ENCODE data around the gene TBCE.
"Not testable (repeated sequence)": the region's sequence is repeated elsewhere in the genome, so short reads cannot be mapped to it uniquely, and the experiment has no call there.

TBCE gene

DNA sequence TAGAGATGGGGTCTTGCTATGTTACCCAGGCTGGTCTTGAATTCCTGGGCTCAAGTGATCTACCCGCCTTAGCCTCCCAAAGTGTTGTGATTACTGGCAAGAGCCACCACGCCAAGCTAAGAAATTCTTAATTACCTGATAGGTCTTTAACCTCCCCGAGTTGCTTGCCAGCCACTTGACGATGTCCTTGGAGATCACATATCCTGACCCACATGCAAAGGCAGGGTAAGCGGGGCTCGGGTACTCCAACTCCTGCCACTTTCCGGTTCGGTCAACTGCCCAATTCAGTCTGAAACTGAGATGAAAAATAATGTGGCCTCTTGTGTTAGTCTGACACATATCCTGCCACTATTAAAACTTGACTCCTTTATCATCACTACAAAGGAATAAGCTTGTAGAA is 86.8 kb downstream of the TBCE start:
- no peaks in the 10 kb centered on the region for H3F3A ChIP-seq (ENCODE audit: insufficient read depth)
- no peaks in the 10 kb centered on the region for H4K20me1 ChIP-seq (ENCODE audit: low read depth, low read length)
- H3K9me3 ChIP-seq (ENCODE audit: insufficient read depth, low read length), result no peaks in the 10 kb centered on the region
- H2AFZ ChIP-seq (ENCODE audit: low read depth, low read length, severe bottlenecking), result no peak overlapping the region
- no peak overlapping the region for H3K27ac ChIP-seq (ENCODE audit: low read depth, low read length)
- no peak overlapping the region for H3K9ac ChIP-seq (ENCODE audit: low read length)
- TF ChIP-seq, protein P1, sequence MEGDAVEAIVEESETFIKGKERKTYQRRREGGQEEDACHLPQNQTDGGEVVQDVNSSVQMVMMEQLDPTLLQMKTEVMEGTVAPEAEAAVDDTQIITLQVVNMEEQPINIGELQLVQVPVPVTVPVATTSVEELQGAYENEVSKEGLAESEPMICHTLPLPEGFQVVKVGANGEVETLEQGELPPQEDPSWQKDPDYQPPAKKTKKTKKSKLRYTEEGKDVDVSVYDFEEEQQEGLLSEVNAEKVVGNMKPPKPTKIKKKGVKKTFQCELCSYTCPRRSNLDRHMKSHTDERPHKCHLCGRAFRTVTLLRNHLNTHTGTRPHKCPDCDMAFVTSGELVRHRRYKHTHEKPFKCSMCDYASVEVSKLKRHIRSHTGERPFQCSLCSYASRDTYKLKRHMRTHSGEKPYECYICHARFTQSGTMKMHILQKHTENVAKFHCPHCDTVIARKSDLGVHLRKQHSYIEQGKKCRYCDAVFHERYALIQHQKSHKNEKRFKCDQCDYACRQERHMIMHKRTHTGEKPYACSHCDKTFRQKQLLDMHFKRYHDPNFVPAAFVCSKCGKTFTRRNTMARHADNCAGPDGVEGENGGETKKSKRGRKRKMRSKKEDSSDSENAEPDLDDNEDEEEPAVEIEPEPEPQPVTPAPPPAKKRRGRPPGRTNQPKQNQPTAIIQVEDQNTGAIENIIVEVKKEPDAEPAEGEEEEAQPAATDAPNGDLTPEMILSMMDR (IDR thresholded peaks at IDR 0.05; ENCODE audit: insufficient read depth, low read length, poor library complexity, severe bottlenecking), result no peak
- TF ChIP-seq EZH2phosphoT487 (conservative IDR thresholded peaks at IDR 0.05; ENCODE audit: low read length), result no peak
- no peaks in the 10 kb centered on the region for H3K27me3 ChIP-seq (ENCODE audit: low read length)
- H3K4me2 ChIP-seq (ENCODE audit: low read depth, low read length, poor library complexity, severe bottlenecking), result no peak overlapping the region
- H3K36me3 ChIP-seq (ENCODE audit: low read length), result peaks cover 3% of the 10 kb centered on the region; the same call in 1 of the 2 replicates
- no peaks in the 10 kb centered on the region for H3K9me2 ChIP-seq (replicated peaks; ENCODE audit: insufficient read depth, low read length)
- no peaks in the 10 kb centered on the region for H3K79me2 ChIP-seq (ENCODE audit: insufficient read depth, low read length)
- no peak overlapping the region for H3K4me3 ChIP-seq (ENCODE audit: insufficient read depth, low read length, poor library complexity, severe bottlenecking)

DNA sequence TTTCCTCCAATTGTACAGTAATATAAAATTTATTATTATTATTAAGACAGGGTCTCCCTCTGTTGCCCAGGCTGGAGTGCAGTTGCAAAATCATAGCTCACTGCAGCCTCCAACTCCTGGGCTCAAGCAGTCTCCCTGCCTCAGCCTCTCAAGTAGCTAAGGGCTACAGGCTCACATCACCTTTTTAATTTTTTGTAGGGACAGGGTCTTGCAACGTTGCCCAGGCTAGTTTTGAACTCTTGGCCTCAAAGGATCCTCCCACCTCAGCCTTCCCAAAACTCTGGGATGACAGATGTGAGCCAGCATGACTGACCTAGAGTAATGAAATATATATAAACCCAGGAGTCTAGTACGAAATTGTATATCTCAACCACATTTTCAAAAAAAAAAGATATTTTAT is 87.9 kb downstream of the TBCE start:
- Histone ChIP-seq H3K4me3 (ENCODE audit: insufficient read depth, low read length, poor library complexity, severe bottlenecking) (no peak overlapping the region), H3K27ac (ENCODE audit: low read depth, low read length) (no peak overlapping the region), H3K4me2 (ENCODE audit: low read depth, low read length, poor library complexity, severe bottlenecking) (no peak overlapping the region), H3K9me2 (replicated peaks; ENCODE audit: insufficient read depth, low read length) (no peaks in the 10 kb centered on the region), H3K79me2 (ENCODE audit: insufficient read depth, low read length) (no peaks in the 10 kb centered on the region), H2AFZ (ENCODE audit: low read depth, low read length, severe bottlenecking) (no peak overlapping the region), H3K36me3 (ENCODE audit: low read length) (no peaks in the 10 kb centered on the region), H3K9ac (ENCODE audit: low read length) (no peak overlapping the region), H3K27me3 (ENCODE audit: low read length) (no peaks in the 10 kb centered on the region), H3K9me3 (ENCODE audit: insufficient read depth, low read length) (no peaks in the 10 kb centered on the region), H3F3A (ENCODE audit: insufficient read depth) (no peaks in the 10 kb centered on the region), H4K20me1 (ENCODE audit: low read depth, low read length) (no peaks in the 10 kb centered on the region)
- TF ChIP-seq EZH2phosphoT487 (conservative IDR thresholded peaks at IDR 0.05; ENCODE audit: low read length), result no peak
- TF ChIP-seq, protein P1 (IDR thresholded peaks at IDR 0.05; ENCODE audit: insufficient read depth, low read length, poor library complexity, severe bottlenecking), result no peak

DNA sequence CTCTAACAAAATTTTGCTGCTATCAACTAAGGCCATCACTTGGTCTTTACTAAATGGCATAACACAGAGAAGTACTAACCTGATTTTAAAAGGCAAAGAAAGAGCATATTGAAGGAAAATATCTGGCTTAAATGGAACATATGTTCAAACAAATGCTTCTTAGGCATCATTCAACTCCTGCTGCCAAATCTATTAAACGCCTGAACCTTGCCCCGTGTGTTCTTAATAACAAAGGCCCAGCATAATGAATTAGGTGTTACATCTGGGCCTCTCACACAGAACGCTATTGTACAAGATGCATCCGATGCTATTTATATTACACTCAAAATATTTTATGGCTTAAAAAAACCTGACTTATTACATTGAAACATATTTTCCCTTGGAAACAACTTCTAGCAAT is 88.6 kb downstream of the TBCE start:
- H3K9me3 ChIP-seq (ENCODE audit: insufficient read depth, low read length), result no peaks in the 10 kb centered on the region
- H4K20me1 ChIP-seq (ENCODE audit: low read depth, low read length), result no peaks in the 10 kb centered on the region
- H3K27ac ChIP-seq (ENCODE audit: low read depth, low read length), result no peak overlapping the region
- TF ChIP-seq, protein P1 (IDR thresholded peaks at IDR 0.05; ENCODE audit: insufficient read depth, low read length, poor library complexity, severe bottlenecking), result no peak
- TF ChIP-seq EZH2phosphoT487 (conservative IDR thresholded peaks at IDR 0.05; ENCODE audit: low read length), result no peak
- H3K4me2 ChIP-seq (ENCODE audit: low read depth, low read length, poor library complexity, severe bottlenecking), result no peak overlapping the region
- H3K27me3 ChIP-seq (ENCODE audit: low read length), result no peaks in the 10 kb centered on the region
- H3F3A ChIP-seq (ENCODE audit: insufficient read depth), result no peaks in the 10 kb centered on the region
- no peak overlapping the region for H2AFZ ChIP-seq (ENCODE audit: low read depth, low read length, severe bottlenecking)
- H3K79me2 ChIP-seq (ENCODE audit: insufficient read depth, low read length), result no peaks in the 10 kb centered on the region
- no peaks in the 10 kb centered on the region for H3K36me3 ChIP-seq (ENCODE audit: low read length)
- H3K4me3 ChIP-seq (ENCODE audit: insufficient read depth, low read length, poor library complexity, severe bottlenecking), result no peak overlapping the region
- H3K9ac ChIP-seq (ENCODE audit: low read length), result no peak overlapping the region
- no peaks in the 10 kb centered on the region for H3K9me2 ChIP-seq (replicated peaks; ENCODE audit: insufficient read depth, low read length)

DNA sequence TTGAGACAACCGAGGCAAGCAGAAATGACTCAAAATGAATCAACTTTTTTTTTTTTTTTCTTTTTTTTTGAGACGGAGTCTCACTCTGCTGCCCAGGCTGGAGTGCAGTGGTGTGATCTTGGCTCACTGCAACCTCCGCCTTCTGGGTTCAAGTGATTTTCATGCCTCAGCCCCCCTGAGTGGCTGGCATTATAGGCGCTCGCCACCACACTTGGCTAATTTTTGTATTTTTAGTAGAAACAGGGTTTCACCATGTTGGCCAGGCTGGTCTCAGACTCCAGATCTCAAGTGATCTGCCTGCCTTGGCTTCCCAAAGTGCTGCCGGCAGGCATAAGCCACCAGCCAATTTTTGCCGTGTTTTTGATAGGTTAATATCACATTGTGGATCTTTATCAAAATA is 90.6 kb downstream of the TBCE start:
- H3K9ac ChIP-seq (ENCODE audit: low read length); H3K4me3 ChIP-seq (ENCODE audit: insufficient read depth, low read length, poor library complexity, severe bottlenecking); H3K79me2 ChIP-seq (ENCODE audit: insufficient read depth, low read length); H3K4me2 ChIP-seq (ENCODE audit: low read depth, low read length, poor library complexity, severe bottlenecking); H4K20me1 ChIP-seq (ENCODE audit: low read depth, low read length); H3K27me3 ChIP-seq (ENCODE audit: low read length); H3K9me2 ChIP-seq (replicated peaks; ENCODE audit: insufficient read depth, low read length); H3K9me3 ChIP-seq (ENCODE audit: insufficient read depth, low read length); H3F3A ChIP-seq (ENCODE audit: insufficient read depth); H3K36me3 ChIP-seq (ENCODE audit: low read length); H3K27ac ChIP-seq (ENCODE audit: low read depth, low read length); H2AFZ ChIP-seq (ENCODE audit: low read depth, low read length, severe bottlenecking): not testable (repeated sequence)
